Central memory CD8-positive, alpha-beta T cell (primary cell): Measurements from ENCODE around the gene BDNF.

Experiments
- ATAC-seq: fragments of 150-1000 bp; cut with Tn5 transposase; replicated peaks from 2 replicates; pipeline ENCODE4 v1.10.0; 2022; ENCODE audit warnings: mild to moderate bottlenecking, moderate FRiP score, moderate number of reproducible peaks; ENCODE audit not compliant: poor library complexity, severe bottlenecking; ENCODE audit errors: extremely low read depth
- DNase-seq, 2 donors: peaks; one replicate each; pipeline ENCODE4 v3.0.0; 2021; ENCODE audit warnings: low spot score in 2 of 2
- H3K27ac Mint-ChIP-seq: one replicate; pipeline ENCODE4 v1.8.0; 2022; ENCODE audit warnings: low read depth, mild to moderate bottlenecking, moderate library complexity, mixed read lengths
- H3K27me3 Mint-ChIP-seq: one replicate; pipeline ENCODE4 v1.8.0; 2022; ENCODE audit warnings: mixed read lengths
- H3K36me3 Mint-ChIP-seq: one replicate; pipeline ENCODE4 v1.8.0; 2022; ENCODE audit warnings: mild to moderate bottlenecking, moderate library complexity, mixed read lengths; ENCODE audit not compliant: insufficient read depth
- H3K4me1 Mint-ChIP-seq: one replicate; pipeline ENCODE4 v1.8.0; 2022; ENCODE audit warnings: mixed read lengths
- H3K4me3 Mint-ChIP-seq: one replicate; pipeline ENCODE4 v1.8.0; 2022; ENCODE audit warnings: mild to moderate bottlenecking, moderate library complexity, mixed read lengths
- H3K9me3 Mint-ChIP-seq: one replicate; pipeline ENCODE4 v1.8.0; 2022; ENCODE audit warnings: mixed read lengths

Gene BDNF

DNA sequence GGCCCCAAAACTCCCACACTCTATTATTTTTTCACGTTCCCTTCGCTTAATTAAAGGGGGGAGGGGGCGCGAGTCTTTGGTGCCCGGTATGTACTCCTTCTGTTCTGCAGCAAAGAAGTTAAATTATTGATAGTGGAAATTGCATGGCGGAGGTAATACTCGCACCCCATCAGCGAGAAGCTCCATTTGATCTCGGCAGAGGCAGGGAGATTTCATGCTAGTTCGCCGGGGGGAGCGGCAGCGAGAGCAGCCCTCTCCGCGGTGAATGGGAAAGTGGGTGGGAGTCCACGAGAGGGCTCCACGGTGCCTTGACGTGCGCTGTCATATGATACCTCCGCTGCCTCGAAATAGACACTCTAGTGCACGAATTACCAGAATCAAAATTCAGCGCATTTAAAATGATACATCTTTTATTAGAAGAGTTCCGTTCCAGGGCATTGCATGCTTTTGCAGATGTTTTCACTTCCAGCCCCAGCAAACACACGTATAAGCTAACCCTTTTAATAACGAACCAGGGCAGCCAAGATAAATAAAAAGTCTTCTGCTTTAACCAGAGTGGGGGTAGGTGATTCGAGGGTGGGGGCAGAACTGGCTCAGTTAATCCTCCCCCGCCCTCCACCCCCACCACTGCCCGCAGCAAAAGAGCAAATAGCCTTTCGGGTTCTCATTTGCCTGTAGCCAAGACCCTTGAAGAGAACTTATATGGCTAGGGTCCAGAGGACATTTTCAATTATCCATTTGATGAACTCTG lies 1.3 kb upstream of the BDNF start:
- ATAC-seq, result no peak
- Mint-ChIP-seq H3K27me3 (peaks cover 85% of the 10 kb centered on the region), H3K4me3 (peak overlapping the region; percentile 74), H3K9me3 (no peaks in the 10 kb centered on the region), H3K36me3 (peaks cover 3% of the 10 kb centered on the region), H3K4me1 (peaks cover 25% of the 10 kb centered on the region), H3K27ac (no peak overlapping the region)
- no peak for DNase-seq

DNA sequence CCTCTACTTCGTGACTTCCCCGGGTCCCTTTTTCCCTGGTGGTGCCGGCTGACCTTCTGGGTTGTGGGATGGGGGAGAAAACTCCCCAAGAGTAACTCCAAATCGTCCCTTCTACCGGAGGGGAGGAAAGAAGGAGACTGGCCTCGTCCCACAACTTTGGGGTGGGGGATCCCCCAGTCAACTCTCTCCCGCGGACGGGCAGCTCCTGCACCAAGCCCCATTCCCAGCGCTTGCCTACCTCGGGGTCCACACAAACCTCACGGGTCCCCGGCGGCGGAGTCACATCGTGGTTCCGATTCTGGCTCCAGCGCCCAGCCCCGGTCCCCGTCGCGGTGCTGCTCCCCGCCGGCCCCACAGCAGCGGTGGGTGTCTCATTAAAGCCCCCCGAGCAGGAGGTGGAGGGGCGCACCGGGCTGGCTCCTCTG lies 317 bp downstream of the BDNF start:
- H3K27me3 Mint-ChIP-seq, result peaks cover 85% of the 10 kb centered on the region
- H3K36me3 Mint-ChIP-seq, result peaks cover 3% of the 10 kb centered on the region
- DNase-seq (no peak), ATAC-seq (peak; percentile 19)
- H3K4me1 Mint-ChIP-seq, result peaks cover 25% of the 10 kb centered on the region
- H3K9me3 Mint-ChIP-seq, result no peaks in the 10 kb centered on the region
- H3K27ac Mint-ChIP-seq, result no peak overlapping the region
- H3K4me3 Mint-ChIP-seq, result peak overlapping the region; percentile 8

DNA sequence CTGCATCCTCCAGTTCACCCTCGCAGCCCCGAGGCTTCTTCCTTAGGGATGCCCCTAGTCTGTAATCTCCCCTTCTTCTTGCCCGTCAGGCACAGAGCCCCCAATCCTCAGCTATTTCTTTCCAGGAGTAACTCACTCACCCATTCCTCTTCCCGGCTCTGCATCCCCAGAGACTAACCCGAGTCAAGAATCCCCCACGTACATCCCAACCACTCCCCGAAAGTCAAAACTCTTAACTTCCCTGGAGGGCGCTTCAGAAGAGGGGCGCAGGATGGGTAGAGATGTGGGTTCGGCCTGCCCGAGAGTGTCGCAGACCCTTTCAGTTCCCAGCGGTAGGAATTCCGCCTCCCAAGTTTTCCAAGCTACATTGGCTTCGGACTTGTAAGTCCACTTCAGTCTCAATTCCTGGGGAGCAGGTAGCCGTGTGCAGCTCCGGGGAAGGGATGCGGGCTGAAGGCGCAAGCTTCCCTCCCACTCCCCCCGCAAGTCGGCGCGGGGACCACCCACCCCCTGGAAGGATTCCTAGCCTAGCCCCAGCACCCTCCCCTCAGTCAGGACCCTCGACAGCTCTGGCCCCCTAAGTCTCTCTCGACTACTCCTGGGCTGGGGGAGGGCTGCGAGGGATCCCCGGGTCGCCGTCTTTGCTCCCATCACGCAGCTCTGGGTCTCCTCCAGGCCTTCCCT lies 871 bp downstream of the BDNF start:
- Mint-ChIP-seq H3K27ac (no peak overlapping the region), H3K27me3 (peaks cover 79% of the 10 kb centered on the region), H3K36me3 (peaks cover 3% of the 10 kb centered on the region), H3K4me3 (peak overlapping the region; percentile 8), H3K4me1 (peaks cover 25% of the 10 kb centered on the region), H3K9me3 (no peaks in the 10 kb centered on the region)
- ATAC-seq, result no peak
- DNase-seq, result no peak

DNA sequence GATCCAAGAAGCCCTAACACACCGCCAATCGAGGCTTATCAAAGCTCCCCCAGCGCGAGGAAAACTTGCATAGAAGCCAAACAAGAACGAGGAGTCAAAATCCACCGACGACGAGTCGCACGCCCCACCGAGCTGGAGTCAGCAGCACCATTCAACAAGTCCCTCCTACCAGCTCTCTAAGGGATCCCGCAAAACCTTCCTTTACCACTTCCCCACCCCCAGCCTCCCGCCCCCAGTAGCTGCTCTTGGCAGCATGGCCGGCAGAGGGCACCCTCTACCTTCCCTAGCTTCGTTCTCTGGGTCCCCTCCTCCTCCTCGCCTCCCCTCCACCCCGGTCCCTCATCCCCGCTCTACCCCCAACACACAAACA lies 1.4 kb downstream of the BDNF start:
- Mint-ChIP-seq H3K27me3 (peaks cover 77% of the 10 kb centered on the region), H3K4me3 (peak overlapping the region; percentile 8), H3K9me3 (no peaks in the 10 kb centered on the region), H3K36me3 (peaks cover 3% of the 10 kb centered on the region), H3K27ac (no peak overlapping the region), H3K4me1 (peaks cover 25% of the 10 kb centered on the region)
- ATAC-seq (peak; percentile 28), DNase-seq (no peak)

DNA sequence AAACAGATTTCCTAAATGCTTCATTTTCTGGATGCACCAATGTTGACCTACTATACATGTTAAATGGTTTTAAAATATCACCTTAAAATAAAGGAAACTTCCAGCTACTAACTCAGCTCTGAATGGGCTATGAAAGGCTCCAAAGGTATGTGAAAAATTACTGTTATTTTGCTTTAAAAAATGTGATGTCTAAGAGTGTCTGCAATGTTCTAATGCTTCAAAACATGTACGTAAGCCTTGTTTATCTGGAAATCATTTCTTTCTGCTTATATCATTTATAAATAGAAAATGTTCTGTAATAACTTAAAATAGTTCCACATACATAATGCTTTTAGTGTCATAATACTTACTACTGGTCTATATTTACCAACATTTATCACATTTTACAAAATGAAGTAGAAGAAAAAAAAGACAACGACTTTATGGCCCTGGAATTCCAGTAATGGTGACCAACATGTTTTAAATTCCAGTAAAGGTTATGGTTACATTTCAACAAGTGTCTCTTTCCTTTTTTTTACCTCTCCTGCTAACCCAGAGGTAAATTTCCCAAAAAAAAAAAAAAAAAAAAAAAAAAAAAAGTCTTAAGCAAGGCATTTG lies 2.5 kb downstream of the BDNF start:
- Mint-ChIP-seq H3K4me1 (peaks cover 25% of the 10 kb centered on the region), H3K9me3 (no peaks in the 10 kb centered on the region), H3K4me3 (no peak overlapping the region), H3K27ac (no peak overlapping the region), H3K27me3 (peaks cover 67% of the 10 kb centered on the region), H3K36me3 (peaks cover 3% of the 10 kb centered on the region)
- DNase-seq, result no peak
- no peak for ATAC-seq

DNA sequence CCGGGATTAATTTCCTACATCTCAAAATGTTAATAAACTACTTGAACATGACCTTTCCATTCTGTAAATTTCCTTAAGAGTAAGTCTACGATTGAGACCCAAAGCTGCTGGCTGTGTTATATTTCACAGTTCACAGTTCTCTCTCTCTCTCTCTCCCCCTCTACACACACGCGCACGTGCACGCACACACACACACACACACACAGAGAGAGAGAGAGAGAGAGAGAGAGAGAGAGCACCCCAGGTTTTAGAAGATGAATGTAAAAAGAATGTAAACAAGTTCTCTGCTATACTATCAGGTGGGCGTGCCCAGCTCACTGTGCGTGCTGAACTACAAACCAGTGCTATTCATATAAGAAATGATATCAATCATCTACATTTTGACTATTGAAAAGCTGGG lies 3.3 kb downstream of the BDNF start:
- H3K36me3 Mint-ChIP-seq, result peaks cover 3% of the 10 kb centered on the region
- H3K27ac Mint-ChIP-seq, result no peak overlapping the region
- no peak for ATAC-seq
- no peak for DNase-seq
- H3K27me3 Mint-ChIP-seq, result peaks cover 58% of the 10 kb centered on the region
- no peaks in the 10 kb centered on the region for H3K9me3 Mint-ChIP-seq
- H3K4me3 Mint-ChIP-seq, result no peak overlapping the region
- H3K4me1 Mint-ChIP-seq, result peaks cover 25% of the 10 kb centered on the region

DNA sequence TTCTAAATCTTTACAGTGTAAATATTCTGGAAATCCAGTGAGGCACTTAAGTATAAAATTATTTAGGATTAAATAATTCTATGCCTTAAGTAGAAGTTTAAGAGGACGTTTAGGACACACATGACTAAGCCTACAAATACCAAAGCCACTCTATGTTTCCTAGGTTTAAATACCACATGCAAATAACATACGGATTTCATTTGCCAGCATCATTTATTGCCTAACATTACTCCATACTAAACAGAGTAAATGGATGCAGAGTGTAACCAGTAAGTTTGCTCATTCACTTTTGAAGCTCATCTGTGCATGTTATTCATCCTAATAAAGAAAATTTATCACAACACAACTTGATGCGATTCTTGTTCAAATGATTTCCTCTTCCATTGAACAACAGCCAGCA lies 4.1 kb downstream of the BDNF start:
- H3K27ac Mint-ChIP-seq, result no peak overlapping the region
- peaks cover 17% of the 10 kb centered on the region for H3K4me1 Mint-ChIP-seq
- ATAC-seq (no peak), DNase-seq (no peak)
- H3K9me3 Mint-ChIP-seq, result no peaks in the 10 kb centered on the region
- peaks cover 50% of the 10 kb centered on the region for H3K27me3 Mint-ChIP-seq
- no peak overlapping the region for H3K4me3 Mint-ChIP-seq
- H3K36me3 Mint-ChIP-seq, result peaks cover 3% of the 10 kb centered on the region

DNA sequence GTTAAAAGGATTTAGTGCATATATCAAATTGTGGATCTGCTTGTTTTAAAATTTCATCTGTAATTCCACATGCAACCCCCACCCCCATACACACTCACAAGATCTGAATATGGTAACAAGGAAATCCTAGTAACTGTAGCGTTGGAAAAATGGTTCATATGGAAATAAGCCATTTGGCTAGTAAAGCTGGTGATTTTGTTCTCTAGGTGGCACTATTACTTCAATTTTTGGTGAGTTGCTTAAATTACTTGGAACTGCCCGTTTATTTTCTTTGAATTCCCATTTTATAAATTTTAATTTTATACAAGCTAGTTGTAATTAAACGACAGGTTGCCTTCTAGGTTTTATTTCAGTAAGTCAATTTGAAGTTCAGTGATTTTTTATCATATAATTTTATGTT lies 5.3 kb downstream of the BDNF start:
- DNase-seq (no peak), ATAC-seq (no peak)
- Mint-ChIP-seq H3K9me3 (no peaks in the 10 kb centered on the region), H3K36me3 (peaks cover 3% of the 10 kb centered on the region), H3K27ac (no peak overlapping the region), H3K4me3 (no peak overlapping the region), H3K4me1 (peaks cover 11% of the 10 kb centered on the region), H3K27me3 (peaks cover 40% of the 10 kb centered on the region)

DNA sequence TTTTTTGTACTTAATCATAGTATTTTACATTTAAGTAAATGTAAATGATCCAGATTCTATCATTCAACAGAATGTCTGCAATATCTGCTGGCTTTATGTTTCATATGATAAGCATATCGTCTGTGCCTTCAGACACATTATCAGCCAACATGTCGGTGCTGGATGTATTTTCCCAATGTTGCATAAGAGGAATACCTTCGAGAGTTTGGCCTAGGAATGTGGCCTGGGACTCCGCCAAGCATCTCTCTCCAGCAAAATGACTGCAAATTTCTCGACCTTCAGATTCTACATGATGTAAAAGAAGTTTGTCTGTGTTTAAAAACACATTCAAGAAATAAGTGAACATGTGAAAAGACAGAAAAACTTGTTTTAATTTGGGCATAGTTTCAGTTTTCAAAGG lies 6.9 kb downstream of the BDNF start:
- DNase-seq (no peak), ATAC-seq (no peak)
- no peaks in the 10 kb centered on the region for H3K9me3 Mint-ChIP-seq
- peaks cover 3% of the 10 kb centered on the region for H3K36me3 Mint-ChIP-seq
- H3K4me1 Mint-ChIP-seq, result peaks cover under 1% of the 10 kb centered on the region
- no peak overlapping the region for H3K27ac Mint-ChIP-seq
- H3K27me3 Mint-ChIP-seq, result peaks cover 24% of the 10 kb centered on the region
- no peak overlapping the region for H3K4me3 Mint-ChIP-seq

DNA sequence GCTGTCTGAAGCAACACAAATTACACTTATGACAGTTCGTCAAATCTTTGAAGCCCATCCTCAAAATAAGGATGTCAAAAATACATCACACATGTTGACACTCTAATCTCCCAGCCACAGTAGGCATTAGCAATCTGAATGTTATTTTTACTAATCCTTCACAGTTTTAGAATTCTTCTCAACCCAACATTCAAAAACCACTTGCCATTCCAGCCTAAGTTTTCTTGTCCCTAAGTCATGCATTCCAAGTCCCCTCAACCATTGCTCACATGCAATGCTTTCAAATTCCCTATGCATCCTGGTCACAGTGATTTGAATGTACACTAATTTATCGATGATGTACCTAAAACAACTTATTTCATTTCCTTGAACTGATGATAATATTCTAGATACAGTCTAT lies 7.5 kb downstream of the BDNF start:
- no peak overlapping the region for H3K4me3 Mint-ChIP-seq

DNA sequence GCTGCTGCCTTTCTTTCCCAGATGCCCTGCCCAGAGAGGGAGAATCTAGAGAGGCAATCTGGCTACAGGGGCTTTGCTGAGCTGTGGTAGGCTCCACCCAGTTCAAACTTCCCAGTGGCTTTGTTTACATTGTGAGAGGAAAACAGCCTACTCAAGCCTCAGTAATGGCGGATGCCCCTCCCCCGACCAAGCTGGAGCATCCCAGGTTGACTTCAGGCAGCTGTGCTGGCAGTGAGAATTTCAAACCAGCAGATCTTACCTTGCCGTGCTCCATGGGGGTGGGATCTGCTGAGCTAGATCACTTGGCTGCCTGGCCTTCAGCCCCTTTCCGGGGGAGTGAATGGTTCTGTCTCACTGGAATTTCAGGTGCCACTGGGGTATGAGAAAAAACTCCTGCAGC lies 12.2 kb downstream of the BDNF start:
- no peaks in the 10 kb centered on the region for H3K27me3 Mint-ChIP-seq

More for the DNA sequence above, 7.5 kb downstream of the BDNF start:
- Mint-ChIP-seq H3K27me3 (peaks cover 19% of the 10 kb centered on the region), H3K4me1 (no peaks in the 10 kb centered on the region), H3K9me3 (no peaks in the 10 kb centered on the region), H3K36me3 (peaks cover 3% of the 10 kb centered on the region), H3K27ac (no peak overlapping the region)
- no peak for ATAC-seq
- no peak for DNase-seq

DNA sequence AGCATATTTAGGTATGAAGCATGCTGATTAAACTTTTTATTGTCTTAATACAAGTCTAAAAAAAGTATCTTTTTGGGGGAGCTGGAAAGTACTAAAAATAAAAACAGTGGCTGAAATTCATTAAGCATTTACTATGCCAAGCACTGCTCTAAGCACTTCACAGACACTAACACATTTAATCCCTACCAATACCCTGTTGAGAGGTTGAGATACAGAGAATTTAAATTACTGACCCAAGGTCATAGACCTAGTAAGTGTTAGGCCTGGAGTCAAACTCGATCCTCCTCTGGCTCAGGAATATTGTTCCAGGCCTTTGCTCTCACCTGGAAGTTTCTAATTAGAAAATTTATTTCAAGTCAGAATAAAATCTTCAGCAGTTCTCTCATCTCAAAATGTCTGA lies 18.6 kb downstream of the BDNF start:
- no peak for DNase-seq
- H3K4me3 Mint-ChIP-seq, result no peak overlapping the region
- no peak overlapping the region for H3K27ac Mint-ChIP-seq
- H3K9me3 Mint-ChIP-seq, result peaks cover 8% of the 10 kb centered on the region
- H3K4me1 Mint-ChIP-seq, result no peaks in the 10 kb centered on the region
- no peak for ATAC-seq
- H3K36me3 Mint-ChIP-seq, result no peaks in the 10 kb centered on the region
- no peaks in the 10 kb centered on the region for H3K27me3 Mint-ChIP-seq

More for the DNA sequence above, 12.2 kb downstream of the BDNF start:
- Mint-ChIP-seq H3K4me1 (no peaks in the 10 kb centered on the region), H3K4me3 (no peak overlapping the region), H3K9me3 (peaks cover 8% of the 10 kb centered on the region), H3K36me3 (peaks cover 3% of the 10 kb centered on the region), H3K27ac (no peak overlapping the region)
- ATAC-seq (no peak), DNase-seq (no peak)
